Naive thymus-derived CD4-positive, alpha-beta T cell (primary cell): ENCODE data around the gene CAMKMT. TPM values are rescaled to one million over a fixed set of nuclear protein-coding genes. Genes with fewer than 3 reads are reported as not detected.

Experiments used
- ATAC-seq: fragments of 150-1000 bp; cut with Tn5 transposase; 2 replicates; pipeline ENCODE4 v1.10.0; 2021; ENCODE audit warnings: mild to moderate bottlenecking, moderate library complexity
- CTCF ChIA-PET: fragments of 350-600 bp; sonication (Branson Sonifier 250); formaldehyde crosslinking; loops from one replicate; lab custom pipeline; 2021; ENCODE audit warnings: antibody characterized with exemption; lab: Charles Lee
- POLR2A ChIA-PET: fragments of 350-600 bp; sonication (Branson Sonifier 250); formaldehyde crosslinking; loops from one replicate; lab custom pipeline; 2021; ENCODE audit warnings: antibody characterized with exemption, inconsistent platforms; lab: Charles Lee
- DNase-seq, 9 donors: peaks; one replicate each; pipeline versions ENCODE4 v3.0.0 to v3.0.0-alpha.2; 2020 to 2022; ENCODE audit warnings: mixed read lengths in 1 of 9
- H3K27ac ChIP-seq: one replicate; pipeline ENCODE4 v1.7.0; 2013; ENCODE audit warnings: mild to moderate bottlenecking, low read depth, low read length, moderate library complexity
- H3K27me3 ChIP-seq, 2 donors: one replicate each; pipeline ENCODE4 v1.7.0; 2013; ENCODE audit warnings: low read length in 2 of 2, mild to moderate bottlenecking in 2 of 2, moderate library complexity in 2 of 2; ENCODE audit not compliant: control insufficient read depth in 2 of 2, insufficient read depth in 2 of 2
- H3K36me3 ChIP-seq, 3 experiments: 1 replicate in 2 of 3; 2 replicates in 1 of 3; pipeline ENCODE4 v1.7.0; 2013; ENCODE audit warnings: low read length in 3 of 3, mild to moderate bottlenecking in 3 of 3, moderate library complexity in 1 of 3; ENCODE audit not compliant: insufficient read depth in 3 of 3, control insufficient read depth in 2 of 3
- H3K4me1 ChIP-seq, 2 donors: one replicate each; pipeline ENCODE4 v1.7.0; 2013; ENCODE audit warnings: low read length in 2 of 2, mild to moderate bottlenecking in 2 of 2, moderate library complexity in 1 of 2; ENCODE audit not compliant: control insufficient read depth in 2 of 2, insufficient read depth in 2 of 2
- H3K4me3 ChIP-seq: 2 replicates; pipeline ENCODE4 v1.7.0; 2013; ENCODE audit warnings: mild to moderate bottlenecking, low read length
- H3K9me3 ChIP-seq, 3 experiments: 1 replicate in 2 of 3; 2 replicates in 1 of 3; pipeline ENCODE4 v1.7.0; 2013; ENCODE audit warnings: low read length in 3 of 3; ENCODE audit not compliant: control insufficient read depth in 2 of 3
- H3K27ac Mint-ChIP-seq, 9 donors: one replicate each; pipeline ENCODE4 v1.8.0; 2020 to 2022; ENCODE audit warnings: mixed read lengths in 9 of 9, mild to moderate bottlenecking in 8 of 9, moderate library complexity in 5 of 9, inconsistent platforms in 2 of 9
- H3K27me3 Mint-ChIP-seq, 5 donors: one replicate each; pipeline ENCODE4 v1.8.0; 2021 to 2022; ENCODE audit warnings: mixed read lengths in 5 of 5, mild to moderate bottlenecking in 1 of 5
- H3K36me3 Mint-ChIP-seq, 5 donors: one replicate each; pipeline ENCODE4 v1.8.0; 2020 to 2022; ENCODE audit warnings: mixed read lengths in 5 of 5, mild to moderate bottlenecking in 3 of 5, inconsistent platforms in 1 of 5
- H3K4me1 Mint-ChIP-seq, 7 donors: one replicate each; pipeline ENCODE4 v1.8.0; 2020 to 2022; ENCODE audit warnings: mixed read lengths in 7 of 7, mild to moderate bottlenecking in 3 of 7, inconsistent platforms in 1 of 7
- H3K4me3 Mint-ChIP-seq, 10 donors: one replicate each; pipeline ENCODE4 v1.8.0; 2020 to 2022; ENCODE audit warnings: mild to moderate bottlenecking in 10 of 10, mixed read lengths in 10 of 10, moderate library complexity in 6 of 10, inconsistent platforms in 2 of 10
- H3K9me3 Mint-ChIP-seq, 11 donors: one replicate each; pipeline ENCODE4 v1.8.0; 2020 to 2022; ENCODE audit warnings: mixed read lengths in 11 of 11, mild to moderate bottlenecking in 4 of 11, inconsistent platforms in 1 of 11, moderate library complexity in 1 of 11
- intact Hi-C, 2 donors: fragments of 100-400 bp; cut with micrococcal nuclease; formaldehyde crosslinking; loops; one replicate each; pipeline ENCODE4 v1.15.1; 2023
- polyA plus RNA-seq, 2 donors: library from polyadenylated mRNA; unstranded; fragments of 300-500 nt; fragmentation: Illumina TruSeq; gene quantifications; one replicate each; pipeline ENCODE4 v1.2.3, GENCODE V29; 2021
- total RNA-seq, 6 experiments: library from RNA in 5 of 6; stranded (reverse) in 5 of 6; gene quantifications; 1 replicate in 5 of 6; 2 replicates in 1 of 6; pipeline ENCODE4 v1.2.3 and lab custom pipeline; 2021 to 2026

The CAMKMT gene
- total and polyA plus RNA-seq, 7 experiments from 2014 or later = 11.1 to 20.8 (median 17.7) TPM

- H3K27me3 ChIP-seq = no peaks in the 10 kb centered on the region
- peaks cover 0 to 3% (median 0%) of the 10 kb centered on the region in 3 experiments for H3K9me3 ChIP-seq
- Mint-ChIP-seq H3K9me3 (no peaks in the 10 kb centered on the region), H3K27me3 (no peaks in the 10 kb centered on the region), H3K27ac (no peak overlapping the region), H3K4me3 (no peak overlapping the region), H3K36me3 (peaks cover 3 to 41% (median 21%) of the 10 kb centered on the region in 5 donors), H3K4me1 (peaks cover 0 to 4% (median 0%) of the 10 kb centered on the region in 7 donors)
- ChIA-PET CTCF (interaction anchor here (0.7 kb wide), 1 partner anchor 18 kb away, joined by 3 read pairs; no protein-coding TSS in a partner anchor), POLR2A (interaction anchor here (0.5 to 0.6 kb wide), 2 partner anchors 58 to 424 kb away, joined by 3 to 4 read pairs; no protein-coding TSS in a partner anchor)
- no peak for DNase-seq
- H3K4me1 ChIP-seq = no peaks in the 10 kb centered on the region
- no peaks in the 10 kb centered on the region for H3K36me3 ChIP-seq
- H3K4me3 ChIP-seq = no peak overlapping the region
- intact Hi-C loops = no loop called here
- no peak overlapping the region for H3K27ac ChIP-seq
- no peak for ATAC-seq
These were observed 59.0 kb downstream of the CAMKMT start for GRCh38 chr2:44420725-44421124.

- Histone ChIP-seq H3K27ac (no peak overlapping the region), H3K27me3 (no peaks in the 10 kb centered on the region), H3K4me1 (no peaks in the 10 kb centered on the region), H3K36me3 (no peaks in the 10 kb centered on the region), H3K4me3 (no peak overlapping the region), H3K9me3 (peaks cover 0 to 3% (median 0%) of the 10 kb centered on the region in 3 experiments)
- H3K4me3 Mint-ChIP-seq = no peak overlapping the region
- peak overlapping the region in 1 of 9 donors; percentile 12 for H3K27ac Mint-ChIP-seq
- DNase-seq = no peak
- H3K27me3 Mint-ChIP-seq = no peaks in the 10 kb centered on the region
- no peak for ATAC-seq
- CTCF ChIA-PET = no interaction called here
- H3K36me3 Mint-ChIP-seq = peaks cover 0 to 38% (median 16%) of the 10 kb centered on the region in 5 donors
- H3K4me1 Mint-ChIP-seq = no peaks in the 10 kb centered on the region
- H3K9me3 Mint-ChIP-seq = no peaks in the 10 kb centered on the region
- POLR2A ChIA-PET = no interaction called here
- intact Hi-C loops = no loop called here
These were observed 62.5 kb downstream of the CAMKMT start for GRCh38 chr2:44424211-44424610.

DNA sequence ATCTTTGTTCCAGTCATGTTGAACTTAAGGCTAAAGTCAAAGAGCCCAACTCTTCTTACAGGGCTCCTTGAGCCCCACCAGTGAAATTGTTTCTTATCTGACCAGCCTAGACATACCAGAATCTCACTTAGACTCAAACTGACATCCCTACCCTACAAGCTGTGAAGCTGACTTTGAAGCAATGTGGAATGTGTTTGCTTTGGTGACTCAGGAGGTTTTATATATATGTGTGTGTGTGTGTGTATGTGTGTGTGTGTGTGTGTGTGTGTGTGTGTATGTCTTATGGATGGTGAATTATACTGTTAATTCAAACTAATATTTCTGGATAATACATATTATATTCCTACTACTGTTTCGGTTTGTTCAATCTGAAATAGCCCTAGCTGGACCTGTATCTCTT is 67.3 kb downstream of the CAMKMT start:
- Histone ChIP-seq H3K27me3 (no peaks in the 10 kb centered on the region), H3K27ac (no peak overlapping the region), H3K36me3 (no peaks in the 10 kb centered on the region), H3K9me3 (no peaks in the 10 kb centered on the region), H3K4me3 (no peak overlapping the region), H3K4me1 (no peaks in the 10 kb centered on the region)
- H3K9me3 Mint-ChIP-seq = no peaks in the 10 kb centered on the region
- no peak for DNase-seq
- H3K27ac Mint-ChIP-seq = no peak overlapping the region
- ChIA-PET CTCF (interaction anchor here (0.6 kb wide), 1 partner anchor 30 kb away, joined by 9 read pairs; no protein-coding TSS in a partner anchor), POLR2A (no interaction called here)
- no peaks in the 10 kb centered on the region for H3K27me3 Mint-ChIP-seq
- ATAC-seq = no peak
- intact Hi-C loops = no loop called here
- H3K4me3 Mint-ChIP-seq = no peak overlapping the region
- peaks cover 0 to 21% (median 11%) of the 10 kb centered on the region in 7 donors for H3K4me1 Mint-ChIP-seq
- peaks cover 0 to 22% (median 13%) of the 10 kb centered on the region in 5 donors for H3K36me3 Mint-ChIP-seq

DNA sequence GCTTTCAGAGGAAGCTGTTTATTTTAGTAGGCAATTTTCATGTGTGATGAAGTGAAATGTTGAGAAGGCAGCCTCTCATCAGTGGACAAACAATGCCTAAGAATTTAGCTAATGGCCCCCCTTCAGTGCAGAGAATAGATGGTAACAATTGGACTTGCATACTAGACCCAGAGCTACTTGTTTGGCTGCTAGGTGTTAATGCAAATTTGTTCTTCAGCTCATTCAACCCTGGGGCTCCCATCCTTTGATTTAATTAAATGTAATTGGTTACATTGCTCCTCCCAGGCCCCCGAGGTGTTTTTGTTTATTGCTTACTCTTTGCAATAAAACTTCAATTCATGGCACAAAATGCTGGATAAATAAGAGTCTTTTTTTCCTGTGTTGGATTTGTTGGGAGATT is 68.6 kb downstream of the CAMKMT start:
- Mint-ChIP-seq H3K4me3 (no peak overlapping the region), H3K9me3 (no peaks in the 10 kb centered on the region), H3K4me1 (peaks cover 3 to 21% (median 11%) of the 10 kb centered on the region in 7 donors), H3K36me3 (peaks cover 0 to 27% (median 17%) of the 10 kb centered on the region in 5 donors), H3K27me3 (no peaks in the 10 kb centered on the region), H3K27ac (no peak overlapping the region)
- CTCF ChIA-PET = no interaction called here
- no peak for DNase-seq
- Histone ChIP-seq H3K9me3 (no peaks in the 10 kb centered on the region), H3K27ac (no peak overlapping the region), H3K36me3 (no peaks in the 10 kb centered on the region), H3K4me1 (no peaks in the 10 kb centered on the region), H3K4me3 (no peak overlapping the region), H3K27me3 (no peaks in the 10 kb centered on the region)
- intact Hi-C loops = no loop called here
- POLR2A ChIA-PET = interaction anchor here (1.1 kb wide), 1 partner anchor 10 kb away, joined by 3 read pairs; no protein-coding TSS in a partner anchor
- no peak for ATAC-seq

DNA sequence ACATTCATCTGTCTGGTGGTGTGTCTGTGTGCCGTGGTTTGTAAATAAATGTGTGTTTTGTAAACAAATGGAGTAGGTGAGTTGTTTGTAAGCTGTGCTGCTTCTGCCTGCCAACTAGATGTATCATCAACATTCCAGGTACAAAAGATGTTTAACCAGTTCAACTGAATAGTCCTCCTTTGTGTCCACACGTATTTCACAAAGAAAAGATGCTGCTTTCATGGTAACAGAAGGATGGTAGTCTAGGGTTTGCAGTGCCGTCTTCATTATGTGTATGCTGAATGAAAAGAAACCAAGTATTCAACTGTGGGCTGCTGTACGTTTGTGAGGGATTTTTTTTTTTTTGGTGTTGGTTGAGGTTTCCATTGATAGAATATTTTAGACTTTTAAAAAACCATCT is 72.1 kb downstream of the CAMKMT start:
- Mint-ChIP-seq H3K27ac (peak overlapping the region in 1 of 9 donors; percentile 13), H3K36me3 (peaks cover 0 to 23% (median 18%) of the 10 kb centered on the region in 5 donors), H3K4me3 (no peak overlapping the region), H3K9me3 (no peaks in the 10 kb centered on the region), H3K27me3 (no peaks in the 10 kb centered on the region), H3K4me1 (peaks cover 3 to 21% (median 11%) of the 10 kb centered on the region in 7 donors)
- CTCF ChIA-PET = no interaction called here
- intact Hi-C loops = no loop called here
- no peaks in the 10 kb centered on the region for H3K4me1 ChIP-seq
- H3K9me3 ChIP-seq = no peaks in the 10 kb centered on the region
- H3K4me3 ChIP-seq = no peak overlapping the region
- POLR2A ChIA-PET = interaction anchor here (0.7 kb wide), 1 partner anchor 249 kb away, joined by 4 read pairs; no protein-coding TSS in a partner anchor
- no peaks in the 10 kb centered on the region for H3K27me3 ChIP-seq
- no peak overlapping the region for H3K27ac ChIP-seq
- DNase-seq (no peak), ATAC-seq (no peak)
- H3K36me3 ChIP-seq = no peaks in the 10 kb centered on the region

DNA sequence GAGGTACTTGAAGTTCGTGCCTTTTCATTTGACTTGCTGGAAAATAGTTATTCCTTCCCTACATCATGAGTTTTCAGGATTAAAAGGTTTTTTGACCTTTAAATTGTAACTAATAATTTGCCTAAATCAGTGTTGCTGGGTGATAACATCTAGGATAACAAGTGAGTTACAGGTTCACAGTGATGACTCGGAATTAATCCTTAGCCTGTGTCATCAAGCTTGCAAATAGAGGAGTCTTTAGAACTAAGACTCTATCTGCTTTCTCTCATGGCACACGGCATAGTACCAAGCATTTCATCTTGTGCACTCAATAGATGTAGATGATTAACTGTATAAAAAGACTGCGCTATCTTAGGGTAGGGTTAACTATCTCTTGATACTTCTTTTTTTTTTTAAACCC is 79.5 kb downstream of the CAMKMT start:
- H3K4me1 Mint-ChIP-seq = no peaks in the 10 kb centered on the region
- CTCF ChIA-PET = no interaction called here
- intact Hi-C loops = no loop called here

GRCh38 chr2:44442019-44442418 is 80.3 kb downstream of the CAMKMT start:
- H3K27ac ChIP-seq = no peak overlapping the region
- H3K4me1 Mint-ChIP-seq = peaks cover 0 to 4% (median 0%) of the 10 kb centered on the region in 7 donors
- peaks cover 0 to 7% (median 0%) of the 10 kb centered on the region in 11 donors for H3K9me3 Mint-ChIP-seq
- peaks cover 4 to 66% (median 56%) of the 10 kb centered on the region in 5 donors for H3K36me3 Mint-ChIP-seq
- H3K27ac Mint-ChIP-seq = no peak overlapping the region
- no peaks in the 10 kb centered on the region for H3K9me3 ChIP-seq
- no peak for DNase-seq
- CTCF ChIA-PET = interaction anchor here (0.6 kb wide), 1 partner anchor 10 kb away, joined by 3 read pairs; no protein-coding TSS in a partner anchor
- POLR2A ChIA-PET = no interaction called here
- no peaks in the 10 kb centered on the region for H3K4me1 ChIP-seq
- intact Hi-C loops = no loop called here
- peaks cover 0 to 4% (median 0%) of the 10 kb centered on the region in 3 experiments for H3K36me3 ChIP-seq
- H3K4me3 ChIP-seq = no peak overlapping the region
- H3K27me3 Mint-ChIP-seq = no peaks in the 10 kb centered on the region
- no peaks in the 10 kb centered on the region for H3K27me3 ChIP-seq
- no peak overlapping the region for H3K4me3 Mint-ChIP-seq
- ATAC-seq = no peak

More for the DNA sequence above, 79.5 kb downstream of the CAMKMT start:
- Mint-ChIP-seq H3K4me3 (no peak overlapping the region), H3K9me3 (peaks cover 0 to 7% (median 0%) of the 10 kb centered on the region in 11 donors), H3K27ac (no peak overlapping the region), H3K27me3 (no peaks in the 10 kb centered on the region), H3K36me3 (peaks cover 4 to 61% (median 53%) of the 10 kb centered on the region in 5 donors)
- Histone ChIP-seq H3K4me1 (no peaks in the 10 kb centered on the region), H3K4me3 (no peak overlapping the region), H3K27ac (no peak overlapping the region), H3K36me3 (peaks cover 0 to 4% (median 0%) of the 10 kb centered on the region in 3 experiments), H3K9me3 (no peaks in the 10 kb centered on the region), H3K27me3 (no peaks in the 10 kb centered on the region)
- POLR2A ChIA-PET = no interaction called here
- no peak for ATAC-seq
- DNase-seq = no peak
